Hematopoietic multipotent progenitor cell treated with erythropoietin and hydrocortisone succinate and interleukin-3 and kit ligand, for 4 days (in vitro differentiated cells): Measurements from ENCODE around the gene NACC2.

ENCODE experiments used
- DNase-seq: peaks from one replicate; pipeline ENCODE4 v3.0.0-alpha.2; 2015

The NACC2 gene

DNA sequence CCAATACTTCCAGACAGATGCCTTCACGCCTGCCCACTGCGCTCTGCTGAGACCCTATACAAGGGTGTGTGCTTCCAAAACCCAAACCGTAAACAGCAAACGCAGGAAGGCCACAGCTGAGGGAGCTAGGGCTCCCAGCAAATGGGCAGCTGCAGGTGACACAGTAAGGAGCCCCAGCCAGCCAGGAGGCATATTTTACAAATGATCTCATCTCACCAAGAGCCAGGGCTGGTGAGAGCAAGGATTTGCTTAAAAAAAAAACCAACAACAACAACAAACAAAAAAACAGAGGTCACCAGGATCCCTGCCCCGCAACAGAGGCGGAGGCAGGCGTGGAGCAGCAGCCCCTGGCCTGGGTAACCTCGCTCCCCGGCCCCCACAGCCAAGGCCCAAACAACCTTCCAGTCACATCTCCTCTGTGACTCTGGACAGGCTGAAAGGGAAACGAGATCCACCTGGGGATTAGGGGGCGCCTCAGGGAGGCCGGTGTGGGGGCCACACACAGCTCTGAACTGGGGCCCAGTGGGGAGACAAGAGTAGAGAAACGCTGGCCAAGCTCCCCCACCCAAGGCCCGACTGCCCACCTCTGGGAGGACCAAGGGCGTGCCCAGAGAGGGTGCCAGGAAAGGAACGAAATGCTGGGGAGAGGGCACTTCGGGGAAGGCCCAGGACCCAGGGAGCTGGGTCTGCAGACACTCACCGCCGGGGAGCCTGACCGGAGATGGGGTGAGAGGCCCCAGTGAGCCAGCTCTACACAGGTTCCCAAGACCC is 3.3 kb downstream of the NACC2 start:
- no peak for DNase-seq

DNA sequence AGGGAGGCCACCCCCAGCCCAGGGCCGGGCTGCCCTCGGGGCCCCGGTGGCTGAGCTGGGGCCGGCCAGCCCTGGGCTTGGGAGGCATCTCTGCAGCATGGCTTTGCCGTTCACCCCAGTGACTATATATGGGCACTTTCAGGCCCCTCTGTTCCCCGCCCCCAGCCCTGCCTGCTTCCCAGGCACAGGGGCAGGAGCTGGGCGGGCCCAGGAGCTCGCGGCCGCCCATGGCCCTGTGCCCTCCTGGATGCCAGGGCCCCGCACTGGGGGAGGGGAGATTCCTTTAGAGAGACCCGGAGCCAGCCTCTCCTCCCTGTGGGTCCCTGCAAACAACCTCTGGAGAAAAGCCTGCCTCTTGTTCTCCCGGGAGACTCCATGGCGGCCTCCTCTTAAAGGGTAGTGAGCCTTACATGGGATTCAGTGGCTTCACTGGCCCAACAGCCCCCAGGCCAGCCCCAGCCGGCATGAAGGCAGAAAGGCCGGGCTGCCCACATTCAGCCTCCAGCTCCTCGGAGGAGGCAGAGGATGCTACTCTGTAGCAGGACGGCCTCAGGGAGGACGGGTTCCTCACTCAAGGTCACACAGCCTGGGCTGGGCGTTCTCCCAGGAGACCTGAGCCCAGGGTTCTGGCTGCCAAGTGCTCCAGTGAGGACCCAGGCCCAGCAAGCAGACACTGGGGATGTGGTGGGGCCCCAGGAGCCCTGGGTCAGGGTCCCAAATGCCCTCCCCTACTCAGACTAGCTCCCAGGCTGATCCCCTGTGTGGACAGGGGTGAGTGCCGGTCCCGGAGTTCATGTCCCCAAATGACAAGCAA is 4.1 kb downstream of the NACC2 start:
- no peak for DNase-seq

- DNase-seq: peak; percentile 60
Observed at GRCh38 chr9:136090056-136090735, 4.9 kb downstream of the NACC2 start.

DNA sequence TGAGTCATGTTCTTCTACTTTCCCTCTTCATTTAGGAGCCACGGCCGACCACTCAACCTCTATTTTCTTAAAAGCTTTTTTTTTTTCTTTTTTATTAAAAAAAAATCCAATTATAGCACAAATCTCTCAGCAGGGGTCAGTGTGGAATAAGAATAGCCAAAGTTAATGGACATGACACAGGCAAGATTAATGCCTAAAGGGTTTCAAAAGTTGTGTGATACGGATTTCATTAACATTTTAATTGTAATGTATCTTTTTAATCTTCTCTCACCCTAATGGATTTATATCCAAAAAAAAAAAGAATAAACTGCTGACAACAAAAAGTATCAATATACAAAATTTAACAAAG is 5.4 kb downstream of the NACC2 start:
- peak; percentile 81 for DNase-seq

DNA sequence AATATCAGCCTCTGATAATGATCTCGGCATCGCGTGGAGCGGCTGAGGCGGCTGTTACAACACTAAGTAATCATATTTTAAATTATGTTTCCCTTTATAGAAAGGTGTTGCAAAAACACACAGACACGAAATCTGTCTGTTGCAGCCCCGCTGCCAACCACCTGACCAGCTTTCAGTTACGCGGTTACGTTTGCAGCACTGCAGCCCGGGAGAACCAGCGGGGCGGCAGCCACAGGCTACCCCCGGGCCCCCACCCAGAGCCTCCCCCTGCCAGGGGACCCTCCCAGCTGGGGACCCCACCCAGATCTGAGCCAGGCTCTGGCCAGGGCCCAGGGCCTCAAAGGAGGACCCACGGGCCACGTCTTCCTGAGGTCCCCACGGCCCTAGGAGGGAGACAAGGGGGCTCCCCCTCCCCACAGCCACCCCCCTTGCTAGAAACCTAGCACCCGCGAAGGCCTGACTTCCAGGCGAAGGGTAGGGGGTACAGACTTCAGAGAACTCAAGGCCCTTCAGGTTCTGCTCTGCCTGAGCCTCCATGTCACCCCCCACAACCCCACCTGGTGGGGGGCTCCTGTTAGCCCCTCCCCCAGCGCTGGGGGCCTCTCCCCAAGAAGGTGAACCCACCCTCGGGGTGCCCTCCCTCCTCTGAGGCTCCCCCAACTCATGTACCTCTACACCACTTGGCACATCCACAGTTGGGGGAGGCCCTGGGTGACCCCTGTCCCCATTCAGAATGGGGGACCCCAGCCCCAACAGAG is 6.0 kb downstream of the NACC2 start:
- DNase-seq: peak; percentile 84

- DNase-seq: no peak
Observed at GRCh38 chr9:136088481-136088938, 6.6 kb downstream of the NACC2 start.

DNA sequence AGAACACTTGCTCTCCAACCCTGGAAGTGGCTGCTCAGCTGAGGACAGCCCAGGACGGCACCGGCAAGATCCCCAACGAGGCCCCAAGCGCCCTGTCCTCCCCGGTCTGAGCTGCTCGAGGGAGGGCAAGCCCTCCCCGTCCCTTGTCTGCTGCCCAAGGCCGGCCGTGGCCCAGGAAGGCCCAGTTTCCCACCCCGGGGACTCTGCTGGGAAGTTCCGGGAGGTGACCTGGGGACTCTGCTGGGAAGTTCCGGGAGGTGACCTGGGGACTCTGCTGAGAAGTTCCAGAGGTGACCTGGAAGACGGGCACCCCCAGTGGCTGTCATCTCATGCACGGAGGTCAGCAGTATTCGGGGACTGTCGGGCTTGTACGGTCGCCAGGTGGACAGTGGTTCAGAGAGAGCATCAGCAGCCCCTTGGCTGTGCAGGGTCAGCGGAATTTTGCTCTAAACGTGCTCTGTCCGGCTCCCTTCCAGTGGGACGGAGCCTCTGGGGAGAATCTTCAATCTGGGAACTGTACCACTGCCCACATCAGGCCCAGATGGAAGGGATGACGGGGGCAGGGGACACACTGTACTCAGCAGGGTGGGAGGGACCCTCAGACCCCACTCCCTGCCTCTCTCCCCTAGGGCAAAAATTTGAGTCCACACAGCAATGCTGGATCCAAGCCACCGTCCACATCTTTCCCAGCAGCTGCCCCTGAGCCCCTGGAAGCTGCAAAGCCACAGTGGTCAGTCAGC is 7.2 kb downstream of the NACC2 start:
- no peak for DNase-seq

- DNase-seq: no peak
Observed at GRCh38 chr9:136086951-136087740, 7.9 kb downstream of the NACC2 start.

- DNase-seq: no peak
Observed at GRCh38 chr9:136086213-136086881, 8.7 kb downstream of the NACC2 start.

DNA sequence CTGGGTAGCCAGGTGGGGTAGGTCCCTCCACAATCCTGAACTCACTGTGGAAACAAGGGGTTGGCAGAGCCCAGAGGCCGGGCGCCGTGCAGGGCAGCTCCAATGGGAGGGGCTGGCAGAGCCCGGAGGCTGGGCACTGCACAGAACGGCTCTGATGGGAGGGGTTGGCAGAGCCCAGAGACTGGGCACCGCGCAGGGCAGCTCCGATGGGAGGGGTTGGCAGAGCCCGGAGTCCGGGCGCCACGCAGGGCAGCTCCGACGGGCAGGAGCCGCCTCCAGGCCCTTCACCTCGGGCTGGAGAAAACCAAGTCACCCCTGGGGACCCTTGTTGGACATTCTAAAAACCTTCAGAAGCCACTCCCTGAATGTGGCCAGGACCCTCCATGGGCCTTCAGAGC is 9.3 kb downstream of the NACC2 start:
- DNase-seq: no peak

- no peak for DNase-seq
Observed at GRCh38 chr9:136084063-136084944, 10.8 kb downstream of the NACC2 start.

- no peak for DNase-seq
Observed at GRCh38 chr9:136083558-136084062, 11.5 kb downstream of the NACC2 start.

DNA sequence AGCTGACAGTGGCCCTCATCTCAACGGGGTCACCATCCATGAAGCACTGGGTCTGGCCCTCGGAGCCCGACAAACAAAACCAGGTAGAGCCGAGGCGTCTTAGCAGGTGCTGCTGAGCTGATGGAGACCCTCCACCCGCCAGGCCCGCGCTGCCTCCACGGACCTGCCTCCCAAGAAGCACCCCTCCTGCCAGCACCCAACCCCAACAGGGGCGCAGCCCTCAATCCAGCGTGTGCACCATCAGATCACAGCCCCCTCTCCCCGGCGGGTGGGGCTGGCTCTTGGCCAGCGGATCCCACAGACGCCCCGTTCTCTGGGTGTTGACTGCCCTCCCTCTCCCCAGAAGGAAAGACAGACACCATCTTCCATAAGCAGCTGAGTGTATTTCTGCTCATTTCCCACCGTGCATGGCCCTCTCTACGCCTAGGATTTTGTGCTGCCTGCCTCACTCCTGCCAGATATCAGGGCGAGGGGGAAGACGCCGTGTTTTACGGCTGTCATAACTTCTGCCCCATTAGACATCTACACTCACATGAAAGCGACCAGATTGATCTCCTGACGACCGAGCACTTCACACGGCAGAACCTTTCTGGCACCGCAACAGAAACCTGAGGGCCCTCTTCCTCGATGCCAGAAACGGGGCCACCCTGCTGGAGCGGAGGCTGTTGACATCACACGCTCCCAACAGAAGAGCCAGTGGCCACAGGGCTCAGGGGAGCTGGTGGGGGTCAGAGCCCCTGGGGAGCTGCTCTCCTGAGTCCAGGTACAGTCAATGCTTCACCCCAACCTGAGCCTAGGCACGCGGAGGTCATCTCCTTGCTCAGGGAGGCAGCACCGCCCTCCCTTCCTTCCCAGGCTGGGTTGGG is 12.4 kb downstream of the NACC2 start:
- DNase-seq: no peak

GRCh38 chr9:136081826-136082495 is 13.1 kb downstream of the NACC2 start:
- no peak for DNase-seq

- DNase-seq: no peak
Observed at GRCh38 chr9:136081113-136081825, 13.8 kb downstream of the NACC2 start.

GRCh38 chr9:136080716-136081112 is 14.4 kb downstream of the NACC2 start:
- no peak for DNase-seq

DNA sequence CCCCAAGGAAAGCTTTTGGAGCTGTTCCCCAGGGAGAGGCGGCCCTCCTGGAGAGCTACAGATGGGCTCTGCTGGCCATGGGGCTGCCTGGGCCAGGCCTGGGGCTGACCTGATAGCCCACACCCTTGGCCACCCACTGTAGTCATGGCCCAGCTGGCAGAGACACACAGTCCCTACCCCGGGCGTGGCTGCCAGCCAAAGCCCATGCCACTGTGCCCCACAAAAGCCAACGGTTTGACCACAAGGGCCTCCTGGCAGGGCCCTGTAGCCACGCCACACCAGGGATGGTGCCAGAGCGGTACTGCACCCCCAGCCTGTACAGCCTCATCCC is 15.2 kb downstream of the NACC2 start:
- peak; percentile 72 for DNase-seq
